HG03342 (cell line): Measurements from ENCODE around the gene MICU1.
"Not testable (repeated sequence)": the region's sequence is repeated elsewhere in the genome, so short reads cannot be mapped to it uniquely, and the experiment has no call there.

Source experiments
- ATAC-seq: cut with Tn5 transposase; IDR thresholded peaks from one replicate; pipeline ENCODE4 v1.9.1; 2021; ENCODE audit warnings: mild to moderate bottlenecking, moderate library complexity; ENCODE audit not compliant: unreplicated experiment

The MICU1 gene

DNA sequence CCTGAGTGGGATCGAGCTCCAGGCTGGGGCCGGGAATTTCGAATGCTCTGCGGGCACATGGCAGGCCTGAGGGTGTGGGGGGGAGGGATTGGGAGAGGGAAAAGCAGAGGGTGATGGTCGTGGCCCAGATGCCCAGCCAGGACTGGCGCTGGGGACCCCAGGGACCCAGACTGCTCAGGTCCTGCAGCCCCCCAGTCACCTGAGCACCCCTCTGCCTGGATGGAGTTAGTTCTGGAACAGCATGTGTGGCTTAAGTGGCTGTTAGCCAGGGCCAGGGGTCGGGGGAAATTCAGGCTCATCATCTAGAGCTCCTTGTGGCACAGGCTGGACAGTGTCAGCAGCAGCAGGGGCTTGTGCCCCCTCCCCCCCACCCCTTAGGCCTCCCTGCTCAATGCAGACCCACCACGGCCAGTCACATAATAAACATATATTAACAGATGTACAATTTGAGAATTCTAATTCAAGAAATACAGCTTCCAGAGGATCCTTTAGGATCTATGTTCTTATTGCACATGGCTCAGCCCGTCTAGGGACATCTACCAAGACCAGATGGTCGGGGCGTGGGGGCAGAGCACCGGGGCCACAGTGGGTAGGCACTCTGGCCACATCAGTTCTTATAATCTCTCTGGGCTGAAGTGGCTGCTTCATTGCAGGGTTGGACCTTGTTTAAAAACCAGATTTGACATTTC, 293.3 kb downstream of the MICU1 start:
- ATAC-seq: no peak

GRCh38 chr10:72331575-72332422, 294.1 kb downstream of the MICU1 start:
- ATAC-seq: no peak

GRCh38 chr10:72330069-72330426, 295.8 kb downstream of the MICU1 start:
- no peak for ATAC-seq

DNA sequence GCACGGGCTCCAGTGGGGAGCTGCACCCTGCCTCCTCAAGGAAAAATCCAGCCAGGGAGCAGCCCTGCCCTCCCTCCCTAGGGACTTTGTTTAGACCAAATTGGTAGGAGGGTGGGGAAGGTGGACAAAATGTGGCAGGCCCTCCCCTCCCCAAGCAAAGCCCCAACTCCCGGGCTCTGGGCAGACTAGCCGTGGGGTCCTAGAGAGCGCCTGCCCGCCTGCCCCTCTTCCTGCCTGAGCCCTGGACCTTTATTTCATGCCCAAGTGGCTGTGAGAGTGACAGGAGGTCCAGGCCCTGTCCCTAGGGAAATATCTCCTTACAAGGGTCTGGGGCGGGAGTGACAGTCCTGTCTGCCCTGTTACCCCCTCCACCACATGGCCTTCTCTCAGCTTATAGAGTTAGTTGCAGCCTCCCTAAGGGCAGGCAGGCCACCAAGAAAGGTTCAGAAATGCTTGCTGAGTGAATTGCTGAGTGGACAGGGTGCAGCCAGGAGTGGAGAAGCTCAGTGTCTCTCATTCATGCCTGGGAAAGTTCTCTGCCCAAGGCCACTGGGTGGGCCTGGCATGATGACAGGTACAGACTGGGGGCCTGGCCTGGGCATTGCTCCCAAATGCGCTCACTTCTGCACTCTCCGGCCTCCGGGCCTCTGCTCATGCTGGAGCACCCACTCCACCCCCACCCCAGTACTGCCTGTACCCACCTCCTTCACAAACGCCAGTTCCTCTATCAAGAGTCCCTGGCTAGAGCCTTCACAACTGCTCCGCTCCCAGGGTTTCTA, 296.4 kb downstream of the MICU1 start:
- no peak for ATAC-seq

DNA sequence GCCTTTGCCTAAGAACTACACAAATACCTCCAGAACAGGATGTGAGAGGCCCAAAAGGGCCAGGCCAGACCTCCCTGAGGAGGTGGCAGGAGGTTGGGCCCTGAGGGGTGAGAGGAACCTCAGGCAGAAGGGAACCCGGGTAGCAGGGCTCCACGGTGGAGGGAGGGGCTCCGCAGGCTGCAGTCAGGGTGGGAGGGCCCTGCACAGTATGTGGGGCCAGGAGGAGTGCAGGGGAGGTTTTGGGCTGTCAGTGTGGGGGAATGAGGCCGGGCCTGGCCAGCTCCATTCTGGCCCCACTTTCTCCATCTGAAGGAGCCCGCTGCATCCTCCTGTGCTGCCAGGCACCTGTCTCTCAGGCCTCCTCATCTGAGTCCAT, 297.1 kb downstream of the MICU1 start:
- ATAC-seq: no peak

DNA sequence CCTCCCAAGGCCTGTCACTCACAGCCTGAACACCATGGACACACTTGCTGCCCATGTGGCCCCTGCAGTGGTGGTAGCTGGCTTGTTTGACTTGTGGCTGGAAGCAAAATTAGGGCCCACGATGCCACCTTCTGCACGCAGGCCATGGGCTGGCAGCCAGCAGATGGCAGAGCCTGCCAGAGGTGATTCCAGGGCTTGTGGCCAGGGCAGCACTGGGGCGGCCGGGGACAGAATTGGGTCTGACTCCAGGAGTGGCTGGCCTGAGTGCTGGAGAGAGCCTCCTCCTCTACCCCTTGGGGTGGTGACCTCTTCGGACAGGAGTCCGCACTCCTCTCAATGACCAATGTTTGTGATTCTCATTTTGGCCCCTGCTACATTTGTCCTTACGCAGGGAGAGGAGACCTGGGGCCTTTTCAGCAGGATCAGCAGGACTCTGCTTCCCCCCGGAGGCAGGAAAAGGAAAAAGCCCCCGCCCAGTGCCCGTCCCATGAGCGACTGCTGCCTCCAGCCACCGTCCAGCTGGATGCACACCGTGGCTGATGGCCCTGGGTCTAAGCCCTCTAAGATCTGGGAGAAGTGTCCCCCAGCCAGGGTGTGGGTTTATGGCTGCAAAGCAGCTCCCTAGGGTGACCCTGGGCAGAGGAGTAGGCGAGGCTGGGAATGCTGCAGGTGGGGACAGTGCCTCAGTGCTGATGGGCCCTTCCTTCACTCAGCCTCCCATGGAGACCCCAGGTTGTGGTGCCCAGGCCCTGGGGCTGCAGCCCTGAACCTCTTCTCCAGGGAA, 297.6 kb downstream of the MICU1 start:
- no peak for ATAC-seq

GRCh38 chr10:72326665-72327603, 298.9 kb downstream of the MICU1 start:
- ATAC-seq: not testable (repeated sequence)

- not testable (repeated sequence) for ATAC-seq
Observed at GRCh38 chr10:72325243-72326175, 300.4 kb downstream of the MICU1 start.

DNA sequence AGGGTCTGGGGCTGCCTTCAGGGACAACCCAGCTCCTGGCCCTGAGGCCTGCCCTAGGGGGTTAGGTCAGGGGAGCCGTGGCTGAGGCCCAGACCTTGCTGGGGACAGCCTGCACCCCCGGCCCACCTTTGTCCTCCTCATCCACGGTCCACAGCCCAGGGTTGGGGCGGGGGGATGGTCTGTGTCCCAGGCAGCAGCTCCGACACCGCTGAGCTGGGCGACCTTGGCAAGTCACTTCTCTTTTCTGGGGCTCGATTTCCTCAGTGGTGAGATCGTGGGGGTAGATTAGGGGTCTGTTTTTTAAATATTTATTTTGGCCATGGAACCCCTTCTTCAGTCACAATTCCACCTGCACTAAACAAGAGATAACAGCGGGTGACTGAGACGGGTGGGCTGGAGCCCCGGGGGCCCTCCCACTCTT, 302.1 kb downstream of the MICU1 start:
- ATAC-seq: no peak

- no peak for ATAC-seq
Observed at GRCh38 chr10:72323108-72323749, 302.6 kb downstream of the MICU1 start.

- ATAC-seq: no peak
Observed at GRCh38 chr10:72322280-72323058, 303.4 kb downstream of the MICU1 start.

DNA sequence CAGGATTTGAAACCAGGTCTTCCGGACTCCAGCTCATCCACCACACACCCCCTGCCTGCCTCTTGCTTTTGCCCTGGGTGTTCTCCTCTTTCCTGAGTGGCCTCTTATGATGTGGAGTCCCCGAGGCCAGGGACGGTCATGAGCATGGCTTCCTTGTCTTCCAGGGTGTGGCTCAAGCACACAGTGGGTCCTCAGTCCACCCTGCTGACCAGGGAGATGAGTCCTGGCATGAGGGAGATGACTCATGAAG, 303.9 kb downstream of the MICU1 start:
- ATAC-seq: no peak

- no peak for ATAC-seq
Observed at GRCh38 chr10:72321248-72322029, 304.4 kb downstream of the MICU1 start.

DNA sequence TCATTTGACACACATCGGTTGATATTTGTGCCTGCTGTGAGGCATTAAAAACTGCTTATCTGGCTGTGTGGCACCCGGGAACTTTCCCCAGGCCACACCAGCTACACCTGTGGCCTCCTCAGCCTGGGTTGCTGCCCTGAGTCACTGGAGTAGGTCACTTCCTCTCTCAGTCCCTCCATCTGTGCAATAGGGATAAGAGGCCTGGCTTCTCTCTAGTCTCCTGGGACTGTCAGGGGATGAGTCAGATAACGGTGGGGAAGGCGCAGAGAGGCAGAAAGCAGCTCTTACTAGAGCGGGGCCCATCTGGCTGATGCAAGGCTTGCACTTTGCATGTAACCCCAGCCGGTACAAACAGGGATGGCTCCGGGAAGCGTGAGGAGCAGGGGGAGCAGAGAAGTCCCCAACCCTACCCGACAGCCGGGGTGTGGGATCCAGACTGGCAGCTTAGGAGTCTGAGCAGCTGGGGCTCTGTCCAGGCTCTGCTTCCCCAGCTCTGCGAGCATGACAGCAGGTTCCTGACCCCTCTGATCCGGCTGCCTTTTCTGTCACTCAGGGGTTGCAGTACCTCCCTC, 305.1 kb downstream of the MICU1 start:
- ATAC-seq: peak; percentile 71

GRCh38 chr10:72319416-72320254, 306.2 kb downstream of the MICU1 start:
- ATAC-seq: peak; percentile 49
